Activated T-cell treated with anti-CD3 and anti-CD28 coated beads, Interleukin-2, amount 50 U/mL, for 24 hours (primary cell): ENCODE results near the gene DDX51.

Experiments used
- DNase-seq: peaks from one replicate; pipeline ENCODE4 v3.0.0-alpha.2; 2020
- H3K27ac Mint-ChIP-seq: 2 replicates; pipeline ENCODE4 v1.8.0; 2020; ENCODE audit warnings: mild to moderate bottlenecking, mixed read lengths
- H3K27me3 Mint-ChIP-seq: 2 replicates; pipeline ENCODE4 v1.8.0; 2020; ENCODE audit warnings: mixed read lengths
- H3K36me3 Mint-ChIP-seq: 2 replicates; pipeline ENCODE4 v1.8.0; 2020; ENCODE audit warnings: low read depth, mixed read lengths
- H3K4me1 Mint-ChIP-seq: 2 replicates; pipeline ENCODE4 v1.8.0; 2020; ENCODE audit warnings: low read depth, mixed read lengths
- H3K4me3 Mint-ChIP-seq: 2 replicates; pipeline ENCODE4 v1.8.0; 2020; ENCODE audit warnings: mild to moderate bottlenecking, moderate library complexity, mixed read lengths
- H3K9me3 Mint-ChIP-seq: 2 replicates; pipeline ENCODE4 v1.8.0; 2020; ENCODE audit warnings: mixed read lengths

DDX51 gene

DNA sequence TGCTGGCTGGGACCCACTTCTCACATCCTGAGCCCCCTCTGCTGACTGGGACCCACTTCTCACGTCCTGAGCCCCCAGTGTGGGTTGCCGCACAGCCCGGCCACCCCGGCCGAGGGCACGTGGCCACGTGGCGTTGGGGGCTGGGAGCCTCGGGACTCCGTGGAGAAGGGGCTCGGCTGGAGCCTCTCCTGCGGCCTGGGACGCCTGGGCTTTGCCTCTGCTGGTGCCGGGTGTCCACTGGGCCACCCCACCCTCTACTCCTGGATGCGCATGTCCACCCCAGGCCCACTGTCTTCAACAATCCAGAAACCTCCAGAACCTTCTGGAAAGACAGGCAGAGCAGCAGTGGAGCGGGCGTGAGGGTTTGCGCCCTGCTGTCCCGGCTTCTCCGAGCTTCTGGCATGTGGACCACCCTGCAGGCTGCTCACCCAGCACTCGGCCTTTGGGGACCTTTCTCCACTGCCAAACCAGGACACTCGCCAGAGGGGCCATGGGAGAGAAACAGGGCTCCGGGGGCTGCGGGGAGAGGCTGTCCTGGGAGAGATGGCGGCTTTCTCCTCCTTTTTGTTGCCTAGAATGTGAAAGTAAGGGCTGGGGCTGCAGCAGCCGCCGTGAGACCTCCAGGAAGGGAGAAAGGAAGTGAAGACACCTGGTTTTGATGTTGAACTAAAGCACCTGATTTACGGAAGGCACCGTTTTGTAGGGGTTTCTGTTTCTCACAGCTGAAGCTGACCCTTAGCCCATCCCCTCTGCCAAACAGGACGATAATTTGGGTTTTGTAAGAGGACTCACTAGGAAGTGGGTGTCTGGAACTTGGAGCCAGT is 30.1 kb upstream of the DDX51 start:
- DNase-seq = no peak
- Mint-ChIP-seq H3K36me3 (no peaks in the 10 kb centered on the region), H3K4me1 (peaks cover 25% of the 10 kb centered on the region), H3K9me3 (no peaks in the 10 kb centered on the region), H3K4me3 (no peak overlapping the region), H3K27me3 (peaks cover 16% of the 10 kb centered on the region), H3K27ac (no peak overlapping the region)

DNA sequence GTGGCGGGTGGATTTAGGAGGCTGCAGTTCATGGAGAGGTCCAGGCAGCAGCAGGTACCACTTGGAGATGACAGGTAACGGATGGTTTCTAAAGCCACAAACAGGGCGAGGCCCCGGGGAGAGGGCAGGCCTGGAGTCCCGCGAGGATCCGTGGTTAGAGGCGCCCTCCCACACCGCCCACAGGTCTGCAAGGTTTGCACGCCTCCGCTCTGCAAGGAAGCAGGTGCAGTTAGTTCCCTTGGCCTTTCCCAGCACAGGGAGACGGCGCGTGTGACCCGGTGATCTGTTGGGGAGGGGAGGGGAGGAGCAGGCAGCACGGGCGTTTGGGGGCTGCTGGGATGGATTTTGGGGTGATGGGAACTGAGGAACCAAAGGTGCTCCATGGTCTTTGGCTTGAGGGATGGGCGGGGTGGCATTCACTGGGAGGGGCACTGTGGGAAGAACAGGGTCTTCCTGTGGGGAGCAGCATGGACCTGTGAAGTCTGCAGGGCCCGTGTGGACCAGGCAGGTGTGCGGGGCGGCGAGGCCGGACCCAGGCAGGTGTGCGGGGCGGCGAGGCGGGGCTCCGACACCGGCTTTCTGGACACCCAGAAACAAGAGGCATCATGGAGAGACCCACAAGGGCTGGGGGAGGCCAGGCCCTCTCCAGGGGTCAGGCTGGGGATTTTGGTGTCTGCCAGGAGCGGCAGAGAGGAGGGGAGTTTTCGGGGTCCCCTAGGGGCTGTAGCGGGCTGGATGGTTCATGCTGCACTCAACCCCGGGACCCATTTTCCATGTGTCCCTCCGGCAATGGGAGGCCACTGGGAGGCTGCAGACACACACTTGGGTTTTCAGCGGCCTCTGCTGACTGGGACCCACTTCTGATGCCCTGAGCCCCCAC is 29.3 kb upstream of the DDX51 start:
- Mint-ChIP-seq H3K27me3 (peaks cover 16% of the 10 kb centered on the region), H3K36me3 (no peaks in the 10 kb centered on the region), H3K9me3 (no peaks in the 10 kb centered on the region), H3K27ac (no peak overlapping the region), H3K4me3 (no peak overlapping the region), H3K4me1 (peaks cover 16% of the 10 kb centered on the region)
- DNase-seq = no peak

DNA sequence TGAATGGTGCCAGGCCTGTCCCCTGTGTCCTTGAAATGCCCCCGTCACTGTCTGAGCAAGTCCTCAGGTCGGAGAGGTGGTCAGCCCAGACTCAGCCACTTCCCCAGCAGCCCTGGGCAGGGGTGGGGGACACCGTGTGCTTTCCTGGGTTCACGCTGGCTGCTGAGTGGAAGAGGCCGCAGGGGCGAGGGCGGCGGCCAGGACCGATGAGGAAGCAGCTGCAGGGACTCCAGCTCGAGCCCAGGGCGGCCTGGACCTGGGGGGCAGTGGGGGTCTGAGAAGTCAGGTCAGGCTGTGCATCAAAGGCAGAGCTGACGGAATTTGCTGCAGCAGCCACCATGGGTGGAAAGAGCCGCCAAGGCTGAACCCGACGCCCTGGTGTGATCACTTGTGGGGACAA is 28.5 kb upstream of the DDX51 start:
- DNase-seq = no peak
- peaks cover 20% of the 10 kb centered on the region for H3K4me1 Mint-ChIP-seq
- no peak overlapping the region for H3K27ac Mint-ChIP-seq
- H3K27me3 Mint-ChIP-seq = peaks cover 16% of the 10 kb centered on the region
- H3K36me3 Mint-ChIP-seq = no peaks in the 10 kb centered on the region
- H3K4me3 Mint-ChIP-seq = no peak overlapping the region
- H3K9me3 Mint-ChIP-seq = no peaks in the 10 kb centered on the region

GRCh38 chr12:132171968-132172521 is 27.9 kb upstream of the DDX51 start:
- H3K36me3 Mint-ChIP-seq = no peaks in the 10 kb centered on the region
- H3K4me3 Mint-ChIP-seq = no peak overlapping the region
- H3K27ac Mint-ChIP-seq = no peak overlapping the region
- H3K27me3 Mint-ChIP-seq = peaks cover 15% of the 10 kb centered on the region
- peaks cover 22% of the 10 kb centered on the region for H3K4me1 Mint-ChIP-seq
- H3K9me3 Mint-ChIP-seq = no peaks in the 10 kb centered on the region
- DNase-seq = no peak

GRCh38 chr12:132171293-132171967 is 27.3 kb upstream of the DDX51 start:
- Mint-ChIP-seq H3K27me3 (peaks cover 13% of the 10 kb centered on the region), H3K4me1 (peaks cover 22% of the 10 kb centered on the region), H3K36me3 (no peaks in the 10 kb centered on the region), H3K4me3 (no peak overlapping the region), H3K9me3 (no peaks in the 10 kb centered on the region), H3K27ac (no peak overlapping the region)
- DNase-seq = no peak

- no peaks in the 10 kb centered on the region for H3K36me3 Mint-ChIP-seq
- H3K4me1 Mint-ChIP-seq = peaks cover 22% of the 10 kb centered on the region
- H3K4me3 Mint-ChIP-seq = no peak overlapping the region
- peaks cover 13% of the 10 kb centered on the region for H3K27me3 Mint-ChIP-seq
- no peak for DNase-seq
- no peaks in the 10 kb centered on the region for H3K9me3 Mint-ChIP-seq
- H3K27ac Mint-ChIP-seq = no peak overlapping the region
These were observed 26.6 kb upstream of the DDX51 start for GRCh38 chr12:132170637-132171292.

DNA sequence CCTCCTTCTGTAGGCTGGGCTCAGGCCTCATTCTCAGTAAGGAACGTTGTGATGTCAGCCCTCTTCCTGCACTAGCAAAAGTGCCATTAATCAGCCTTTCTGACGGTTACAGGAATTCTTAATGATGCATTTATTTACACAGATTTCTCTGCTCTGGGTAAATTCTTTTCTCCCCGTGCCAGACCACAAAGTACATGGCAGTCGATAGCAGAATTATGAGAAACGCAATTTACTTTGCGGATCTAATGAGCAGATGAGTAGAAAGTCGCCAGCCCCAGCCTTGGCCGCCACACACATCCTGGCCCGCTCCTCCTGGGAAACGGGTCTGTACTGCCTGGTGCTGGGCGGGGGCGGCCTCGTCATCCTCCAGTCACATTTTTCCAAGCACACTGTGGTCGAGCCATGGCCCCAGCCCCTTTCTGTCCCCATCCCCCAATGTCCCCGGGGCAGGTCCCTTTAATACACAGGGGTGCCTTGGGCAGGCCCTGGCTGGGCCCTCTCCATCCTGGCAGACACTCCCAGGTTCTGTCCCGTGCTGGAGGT is 26.0 kb upstream of the DDX51 start:
- Mint-ChIP-seq H3K36me3 (no peaks in the 10 kb centered on the region), H3K4me1 (peaks cover 22% of the 10 kb centered on the region), H3K4me3 (no peak overlapping the region), H3K27me3 (peaks cover 13% of the 10 kb centered on the region), H3K27ac (no peak overlapping the region), H3K9me3 (no peaks in the 10 kb centered on the region)
- no peak for DNase-seq

DNA sequence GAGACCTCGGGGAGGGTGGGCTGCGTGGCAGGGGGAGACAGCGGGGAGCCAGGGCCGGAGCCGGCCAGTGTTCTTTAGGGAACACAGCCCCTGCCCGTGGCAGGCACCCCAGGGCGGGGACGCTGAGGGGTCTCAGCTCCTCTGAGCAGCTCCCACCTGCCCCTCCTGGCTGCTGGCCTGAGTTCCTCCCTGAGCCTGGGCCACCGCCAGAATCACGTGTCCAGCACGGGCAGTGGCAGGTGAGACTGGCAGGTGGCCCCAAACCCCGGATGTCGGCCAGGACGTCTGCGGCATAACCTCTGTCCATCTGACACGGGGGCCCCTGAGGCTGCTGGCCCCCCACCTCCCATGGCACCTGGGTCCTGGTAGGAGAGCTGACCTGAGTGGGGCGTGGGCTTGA is 25.3 kb upstream of the DDX51 start:
- H3K4me1 Mint-ChIP-seq = peaks cover 16% of the 10 kb centered on the region
- no peaks in the 10 kb centered on the region for H3K9me3 Mint-ChIP-seq

GRCh38 chr12:132168311-132169031 is 24.4 kb upstream of the DDX51 start:
- Mint-ChIP-seq H3K9me3 (no peaks in the 10 kb centered on the region), H3K36me3 (no peaks in the 10 kb centered on the region), H3K4me1 (peaks cover 20% of the 10 kb centered on the region), H3K4me3 (no peak overlapping the region), H3K27ac (no peak overlapping the region), H3K27me3 (peaks cover 7% of the 10 kb centered on the region)
- DNase-seq = no peak

More for the DNA sequence above, 25.3 kb upstream of the DDX51 start:
- Mint-ChIP-seq H3K36me3 (no peaks in the 10 kb centered on the region), H3K4me3 (no peak overlapping the region), H3K27me3 (peaks cover 8% of the 10 kb centered on the region), H3K27ac (no peak overlapping the region)
- no peak for DNase-seq

DNA sequence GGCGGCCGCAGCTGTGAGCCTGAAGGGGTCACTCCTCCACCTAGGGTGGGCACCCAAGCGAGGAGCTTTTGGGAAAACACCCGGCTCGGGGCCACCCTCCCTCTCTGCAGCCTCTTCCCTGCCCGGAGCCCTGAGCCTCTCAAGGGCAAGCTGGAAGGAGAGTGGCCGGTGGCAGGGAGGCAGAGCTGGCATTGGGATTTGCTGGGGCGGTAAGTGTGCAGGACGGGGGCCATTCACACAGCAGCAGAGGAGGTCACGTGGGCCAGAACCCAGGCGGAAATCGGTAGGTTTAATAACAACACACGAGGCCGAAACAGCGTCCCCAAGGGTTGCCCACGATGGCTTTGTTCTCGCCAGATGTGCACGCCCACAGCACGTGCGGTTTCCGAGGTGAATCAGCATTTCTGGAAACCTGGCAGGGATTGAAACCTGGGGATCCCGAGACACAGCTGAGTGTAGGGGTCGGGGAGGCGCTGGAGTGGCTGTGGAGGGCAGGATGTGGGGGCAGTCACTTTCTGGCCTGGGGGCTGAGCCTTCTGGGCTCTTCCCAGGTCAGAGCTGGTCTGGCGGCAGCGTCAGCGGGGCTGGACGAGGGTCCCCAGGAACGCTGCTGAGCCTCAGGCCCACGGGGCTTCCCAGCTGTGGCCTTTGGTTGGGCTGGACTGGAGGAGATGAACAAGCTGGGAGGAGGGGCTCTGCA is 23.6 kb upstream of the DDX51 start:
- no peaks in the 10 kb centered on the region for H3K9me3 Mint-ChIP-seq
- no peak overlapping the region for H3K27ac Mint-ChIP-seq
- no peaks in the 10 kb centered on the region for H3K36me3 Mint-ChIP-seq
- DNase-seq = no peak
- H3K4me1 Mint-ChIP-seq = peaks cover 16% of the 10 kb centered on the region
- H3K4me3 Mint-ChIP-seq = no peak overlapping the region
- peaks cover under 1% of the 10 kb centered on the region for H3K27me3 Mint-ChIP-seq

GRCh38 chr12:132166801-132167591 is 22.9 kb upstream of the DDX51 start:
- no peak for DNase-seq
- peaks cover 19% of the 10 kb centered on the region for H3K4me1 Mint-ChIP-seq
- H3K27me3 Mint-ChIP-seq = no peaks in the 10 kb centered on the region
- no peaks in the 10 kb centered on the region for H3K9me3 Mint-ChIP-seq
- no peak overlapping the region for H3K27ac Mint-ChIP-seq
- H3K4me3 Mint-ChIP-seq = no peak overlapping the region
- H3K36me3 Mint-ChIP-seq = no peaks in the 10 kb centered on the region

DNA sequence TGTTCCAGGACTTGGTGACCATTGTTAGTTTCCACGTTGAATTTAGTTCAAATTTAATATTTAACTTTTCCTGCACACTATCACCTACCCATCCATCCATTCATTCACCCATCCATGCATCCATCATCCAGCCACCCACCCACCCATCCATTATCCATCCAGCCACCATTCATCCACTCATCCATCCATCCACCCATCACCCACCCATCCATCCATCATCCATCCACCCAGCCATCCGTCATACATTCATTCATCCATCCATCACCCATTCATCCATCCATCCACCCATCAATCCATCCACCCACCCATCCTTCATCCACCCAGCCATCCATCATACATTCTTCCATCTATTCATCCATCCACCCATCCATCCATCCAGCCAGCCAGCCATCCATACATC is 22.0 kb upstream of the DDX51 start:
- Mint-ChIP-seq H3K36me3 (no peaks in the 10 kb centered on the region), H3K27me3 (no peaks in the 10 kb centered on the region), H3K4me3 (no peak overlapping the region), H3K27ac (no peak overlapping the region), H3K9me3 (no peaks in the 10 kb centered on the region), H3K4me1 (peaks cover 19% of the 10 kb centered on the region)
- DNase-seq = no peak
